ENCODE measurements around the gene STK11.

STK11 gene

DNA sequence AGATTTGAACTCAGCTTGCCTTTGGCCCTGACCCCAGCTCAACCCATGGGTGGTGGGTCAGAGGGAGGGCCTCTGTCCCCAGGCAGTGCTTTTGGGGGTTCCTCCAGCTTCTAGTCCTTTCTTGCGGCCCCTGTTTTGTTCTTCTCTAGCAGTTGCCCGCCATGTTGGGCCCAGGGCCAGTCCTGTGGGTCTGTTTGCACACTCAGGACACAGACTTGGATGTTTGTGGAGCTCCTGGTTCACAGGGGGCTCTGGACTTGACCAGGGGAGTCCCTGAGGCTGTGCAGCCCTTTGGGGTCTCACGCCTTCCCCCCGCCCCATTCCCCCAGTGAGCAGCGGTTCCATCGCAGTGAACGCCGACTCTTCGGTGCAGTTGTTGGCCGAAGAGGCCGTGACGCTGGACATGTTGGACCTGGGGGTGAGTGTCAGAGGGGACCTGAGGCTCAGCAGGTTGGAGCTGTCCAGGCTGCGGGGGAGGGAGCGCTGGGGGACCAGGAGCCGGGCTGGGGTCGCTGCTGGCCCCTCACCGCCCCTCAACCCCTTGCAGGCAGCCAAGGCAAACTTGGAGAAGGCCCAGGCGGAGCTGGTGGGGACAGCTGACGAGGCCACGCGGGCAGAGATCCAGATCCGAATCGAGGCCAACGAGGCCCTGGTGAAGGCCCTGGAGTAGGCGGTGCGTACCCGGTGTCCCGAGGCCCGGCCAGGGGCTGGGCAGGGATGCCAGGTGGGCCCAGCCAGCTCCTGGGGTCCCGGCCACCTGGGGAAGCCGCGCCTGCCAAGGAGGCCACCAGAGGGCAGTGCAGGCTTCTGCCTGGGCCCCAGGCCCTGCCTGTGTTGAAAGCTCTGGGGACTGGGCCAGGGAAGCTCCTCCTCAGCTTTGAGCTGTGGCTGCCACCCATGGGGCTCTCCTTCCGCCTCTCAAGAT lies 38.5 kb downstream of the STK11 start:
- peak; percentile 97 for TF ChIP-seq CTCF (IDR thresholded peaks at IDR 0.05)

GRCh38 chr19:1244693-1245451 lies 39.3 kb downstream of the STK11 start:
- no peak for TF ChIP-seq CTCF (IDR thresholded peaks at IDR 0.05)

- no peak for TF ChIP-seq CTCF (IDR thresholded peaks at IDR 0.05)
Observed at GRCh38 chr19:1245494-1246264, 40.1 kb downstream of the STK11 start.

- no peak for TF ChIP-seq CTCF (IDR thresholded peaks at IDR 0.05)
Observed at GRCh38 chr19:1247748-1248138, 42.2 kb downstream of the STK11 start.

DNA sequence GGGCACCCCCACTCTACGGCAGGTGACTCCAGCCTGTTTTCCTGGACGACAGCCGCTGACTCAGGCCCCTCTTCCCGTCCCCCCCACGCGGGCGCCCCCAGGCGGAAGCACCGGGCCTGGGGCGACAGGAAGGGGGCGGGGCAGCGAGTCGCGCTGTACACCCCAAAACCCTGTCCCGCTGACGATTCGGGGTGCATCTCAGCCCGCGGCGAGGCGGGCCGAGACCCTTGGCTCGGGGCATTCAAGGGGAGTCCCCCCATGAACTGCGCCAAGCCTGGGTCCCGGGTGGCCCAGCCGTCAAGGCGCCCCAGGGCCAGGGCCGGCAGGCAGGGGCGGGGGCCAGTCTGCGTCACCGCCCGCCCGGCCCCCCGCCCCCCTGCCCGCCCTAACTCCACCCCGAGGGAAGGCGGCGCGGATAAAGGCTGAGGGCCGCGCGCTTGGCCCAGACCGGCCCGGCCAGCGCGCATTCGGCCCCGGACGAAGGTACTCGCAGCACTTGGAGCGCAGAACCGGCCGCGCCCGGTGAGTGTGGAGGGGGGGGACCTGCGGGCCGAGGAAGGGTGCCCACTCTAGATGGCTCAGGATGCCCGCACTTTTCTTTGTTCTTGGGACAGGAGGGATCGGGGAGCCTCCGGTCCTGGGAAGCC lies 42.7 kb downstream of the STK11 start, which contains the start of gene MIDN:
MIDN (plus strand) TSS at position 445 of the 647 bp plus-strand sequence. CDS start 1,714 bp downstream, outside the sequence.
- TF ChIP-seq CTCF (IDR thresholded peaks at IDR 0.05), result peak; percentile 29; the same call in 1 of the 2 replicates

DNA sequence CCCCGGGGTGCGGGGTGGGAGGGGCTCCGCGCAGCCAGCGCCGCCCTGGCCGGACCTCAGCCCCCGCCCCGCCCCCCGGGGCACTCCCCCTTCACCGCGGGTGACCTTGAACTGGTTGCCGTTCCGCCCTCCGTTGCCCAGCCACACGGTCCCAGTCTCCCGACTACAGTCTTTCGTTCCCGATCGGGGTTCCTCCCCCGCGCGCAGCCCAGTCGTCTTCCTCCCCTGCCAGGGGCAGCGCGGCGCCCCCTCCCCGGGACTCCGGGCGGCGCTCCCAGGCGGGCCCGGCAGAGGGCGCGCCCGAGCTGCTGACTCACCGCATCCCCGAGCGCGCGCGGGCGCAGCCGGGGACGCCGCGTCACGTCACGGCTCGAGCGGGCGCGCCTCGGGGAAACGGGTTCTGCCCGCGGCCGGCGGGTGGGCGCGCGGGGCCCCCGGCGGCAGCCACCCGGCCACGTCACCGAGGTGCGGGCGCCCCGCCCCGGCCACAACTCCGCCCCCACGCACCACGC lies 43.3 kb downstream of the STK11 start:
- TF ChIP-seq CTCF (IDR thresholded peaks at IDR 0.05), result peak; percentile 96

All from LNCAP (cell line).